Measurements from ENCODE around the gene GPATCH2L. TPM values are rescaled to one million over a fixed set of nuclear protein-coding genes. Genes with fewer than 3 reads are reported as not detected.

The GPATCH2L gene
- 48.0 and 64.2 TPM in 2 replicates for total RNA-seq

GRCh38 chr14:76151398-76152332 lies at the start of gene GPATCH2L:
Gene GPATCH2L, plus strand, starts transcription at chr14:76151922. Its CDS starts 2,442 bp downstream, at chr14:76154364.

Other genes with a start within 250 kb of the GPATCH2L start
- gene TGFB3, start 169.9 kb upstream of the GPATCH2L start, total RNA-seq: 2.0 and 4.0 TPM in 2 replicates
- 27.3 and 31.6 TPM in 2 replicates for gene IFT43, start 166.2 kb upstream of the GPATCH2L start, total RNA-seq
- gene ESRRB, start 224.2 kb downstream of the GPATCH2L start, total RNA-seq: not detected in 2 replicates